PC-3 (cell line): Measurements from ENCODE around the gene HLTF. TPM values are rescaled to one million over a fixed set of nuclear protein-coding genes. Genes with fewer than 3 reads are reported as not detected.

ENCODE experiments used
- ATAC-seq: fragments of 200-7000 bp; cut with Tn5 transposase; 2 replicates; pipeline ENCODE4 v1.9.1; 2020; ENCODE audit warnings: mild to moderate bottlenecking, moderate library complexity
- BruUV-seq: library from RNA; stranded (reverse); fragments of 400-500 nt; replicated peaks from 2 replicates; lab custom pipeline; 2021; lab: Mats Ljungman, UMichigan
- CTCF ChIA-PET: fragments of 300-600 bp; sonication (Branson Sonifier 250); formaldehyde crosslinking; loops from one replicate; lab custom pipeline; 2022; ENCODE audit warnings: antibody characterized with exemption; lab: Charles Lee
- POLR2A ChIA-PET: fragments of 300-600 bp; sonication (Branson Sonifier 250); formaldehyde crosslinking; loops from one replicate; lab custom pipeline; 2022; ENCODE audit warnings: antibody characterized with exemption; ENCODE audit not compliant: unreplicated experiment; lab: Charles Lee
- DNase-seq: peaks from one replicate; pipeline ENCODE4 v3.0.0-alpha.2; 2015
- H2AFZ ChIP-seq: fragments of 300-600 bp; sonication (generic); 2 replicates; pipeline ENCODE4 v1.6.0; 2016; ENCODE audit warnings: antibody characterized with exemption, low read length
- H3F3A ChIP-seq: fragments of 300-600 bp; sonication (generic); one replicate; pipeline ENCODE4 v1.6.0; 2017; ENCODE audit warnings: antibody characterized with exemption, low read length, control low read depth, mild to moderate bottlenecking; ENCODE audit not compliant: unreplicated experiment
- H3K27ac ChIP-seq: fragments of 300-600 bp; sonication (generic); 2 replicates; pipeline ENCODE4 v1.5.1; 2016; ENCODE audit warnings: mild to moderate bottlenecking, low read length
- H3K27me3 ChIP-seq: fragments of 300-600 bp; sonication (generic); 2 replicates; pipeline ENCODE4 v1.6.1; 2016; ENCODE audit warnings: low read length, mixed read lengths
- H3K36me3 ChIP-seq: fragments of 300-600 bp; sonication (generic); 2 replicates; pipeline ENCODE4 v1.6.1; 2016; ENCODE audit warnings: low read depth, mixed run types, low read length, mixed read lengths
- H3K4me1 ChIP-seq: fragments of 300-600 bp; sonication (generic); 2 replicates; pipeline ENCODE4 v1.5.1; 2016; ENCODE audit warnings: low read length; ENCODE audit not compliant: insufficient read depth
- H3K4me2 ChIP-seq: fragments of 300-600 bp; sonication (generic); 2 replicates; pipeline ENCODE4 v1.6.0; 2016; ENCODE audit warnings: low read length
- H3K4me3 ChIP-seq: fragments of 300-600 bp; sonication (generic); 2 replicates; pipeline ENCODE4 v1.5.1; 2016; ENCODE audit warnings: mild to moderate bottlenecking, low read length, mixed read lengths
- H3K79me2 ChIP-seq: fragments of 300-600 bp; sonication (generic); 2 replicates; pipeline ENCODE4 v1.6.1; 2017; ENCODE audit warnings: low read length, mixed read lengths
- H3K9ac ChIP-seq: fragments of 300-600 bp; sonication (generic); 2 replicates; pipeline ENCODE4 v1.6.0; 2016; ENCODE audit warnings: mild to moderate bottlenecking, low read length
- H3K9me2 ChIP-seq: fragments of 300-600 bp; sonication (generic); replicated peaks from 2 replicates; pipeline ENCODE4 v1.6.1; 2016; ENCODE audit warnings: mixed run types, low read length, mixed read lengths
- H3K9me3 ChIP-seq: fragments of 300-600 bp; sonication (generic); 2 replicates; pipeline ENCODE4 v1.6.1; 2016; ENCODE audit warnings: low read length, mixed read lengths
- H4K20me1 ChIP-seq: fragments of 300-600 bp; sonication (generic); 2 replicates; pipeline ENCODE4 v1.6.1; 2016; ENCODE audit warnings: low read length, mixed read lengths
- EZH2 ChIP-seq: fragments of 300-600 bp; sonication (generic); IDR thresholded peaks from one replicate; pipeline ENCODE4 v1.6.1; 2017; ENCODE audit warnings: antibody characterized with exemption, mild to moderate bottlenecking, low read length; ENCODE audit not compliant: unreplicated experiment
- EZH2phosphoT487 ChIP-seq: fragments of 300-600 bp; sonication (generic); IDR thresholded peaks from 2 replicates; pipeline ENCODE4 v1.6.1; 2018; ENCODE audit warnings: mild to moderate bottlenecking, antibody characterized with exemption, low read length, borderline replicate concordance
- intact Hi-C: fragments of 100-400 bp; cut with micrococcal nuclease; formaldehyde crosslinking; loops from 2 replicates; pipeline ENCODE4 v1.9.0; 2023
- total RNA-seq: library from RNA; depleted of rRNA; stranded (reverse); fragments of >200 nt; gene quantifications from 2 replicates; pipeline ENCODE4 v1.2.3, GENCODE V29; 2014
- TF ChIP-seq, protein P1 (sequence below): fragments of 300-600 bp; sonication (generic); conservative IDR thresholded peaks from 2 replicates; pipeline ENCODE4 v1.5.1; 2017; ENCODE audit warnings: antibody characterized with exemption, low read depth, mild to moderate bottlenecking, low read length

Gene HLTF
- total RNA-seq, 1 experiment from 2014 or later: 43.3 TPM

GRCh38 chr3:149131589-149131988 is 45.3 kb upstream of the HLTF start:
- no TSS peak for BruUV-seq
- ChIA-PET POLR2A (interaction anchor here (0.7 kb wide), 1 partner anchor 39 kb away, joined by 3 read pairs; no protein-coding TSS in a partner anchor), CTCF (no interaction called here)
- Histone ChIP-seq H3K4me3 (peak overlapping the region; percentile 78; the same call in 1 of the 2 replicates), H3K4me1 (peaks cover 43% of the 10 kb centered on the region), H3K79me2 (peaks cover 44% of the 10 kb centered on the region), H3K9me2 (no peaks in the 10 kb centered on the region), H3K9ac (no peak overlapping the region), H3K9me3 (no peaks in the 10 kb centered on the region), H3F3A (no peaks in the 10 kb centered on the region), H3K27me3 (no peaks in the 10 kb centered on the region), H4K20me1 (no peaks in the 10 kb centered on the region), H3K4me2 (peak overlapping the region; percentile 96), H3K27ac (no peak overlapping the region), H2AFZ (no peak overlapping the region), H3K36me3 (no peaks in the 10 kb centered on the region)
- DNase-seq (no peak), ATAC-seq (no peak)
- TF ChIP-seq EZH2phosphoT487: no peak
- no peak for TF ChIP-seq EZH2
- TF ChIP-seq, protein P1, sequence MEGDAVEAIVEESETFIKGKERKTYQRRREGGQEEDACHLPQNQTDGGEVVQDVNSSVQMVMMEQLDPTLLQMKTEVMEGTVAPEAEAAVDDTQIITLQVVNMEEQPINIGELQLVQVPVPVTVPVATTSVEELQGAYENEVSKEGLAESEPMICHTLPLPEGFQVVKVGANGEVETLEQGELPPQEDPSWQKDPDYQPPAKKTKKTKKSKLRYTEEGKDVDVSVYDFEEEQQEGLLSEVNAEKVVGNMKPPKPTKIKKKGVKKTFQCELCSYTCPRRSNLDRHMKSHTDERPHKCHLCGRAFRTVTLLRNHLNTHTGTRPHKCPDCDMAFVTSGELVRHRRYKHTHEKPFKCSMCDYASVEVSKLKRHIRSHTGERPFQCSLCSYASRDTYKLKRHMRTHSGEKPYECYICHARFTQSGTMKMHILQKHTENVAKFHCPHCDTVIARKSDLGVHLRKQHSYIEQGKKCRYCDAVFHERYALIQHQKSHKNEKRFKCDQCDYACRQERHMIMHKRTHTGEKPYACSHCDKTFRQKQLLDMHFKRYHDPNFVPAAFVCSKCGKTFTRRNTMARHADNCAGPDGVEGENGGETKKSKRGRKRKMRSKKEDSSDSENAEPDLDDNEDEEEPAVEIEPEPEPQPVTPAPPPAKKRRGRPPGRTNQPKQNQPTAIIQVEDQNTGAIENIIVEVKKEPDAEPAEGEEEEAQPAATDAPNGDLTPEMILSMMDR: no peak
- intact Hi-C loops: loop anchor here (5.0 kb wide), 1 partner anchor 91 kb away; the partner anchor contains the start of gene CP

- TF ChIP-seq, protein P1: no peak
- TF ChIP-seq EZH2 (no peak), EZH2phosphoT487 (no peak)
- ChIA-PET POLR2A (interaction anchor here (0.6 to 0.8 kb wide), 3 partner anchors 10 to 174 kb away, joined by 3 to 4 read pairs (median 3); no protein-coding TSS in a partner anchor), CTCF (interaction anchor here (1.0 to 1.3 kb wide), 2 partner anchors 9 to 174 kb away, joined by 5 to 6 read pairs; no protein-coding TSS in a partner anchor)
- Histone ChIP-seq H3K27ac (peak within 1 kb of the TSS; percentile 65), H3K9me2 (no peaks in the 10 kb centered on the region), H4K20me1 (no peaks in the 10 kb centered on the region), H3K4me3 (peak within 1 kb of the TSS; percentile 78), H3K36me3 (no peaks in the 10 kb centered on the region), H2AFZ (peak within 1 kb of the TSS; percentile 87), H3K9ac (peak within 1 kb of the TSS; percentile 81), H3F3A (no peaks in the 10 kb centered on the region), H3K4me2 (peak within 1 kb of the TSS; percentile 96), H3K27me3 (no peaks in the 10 kb centered on the region), H3K9me3 (no peaks in the 10 kb centered on the region), H3K4me1 (peaks cover 38% of the 10 kb centered on the region), H3K79me2 (peaks cover 33% of the 10 kb centered on the region)
- no TSS peak for BruUV-seq
- intact Hi-C loops: loop anchor here (2.0 to 5.0 kb wide), 2 partner anchors 93 to 117 kb away; partner anchors contain the start of gene CP
- peak; percentile 95 for DNase-seq
- peak; percentile 90 for ATAC-seq
Measured at GRCh38 chr3:149129326-149130205, 43.2 kb upstream of the HLTF start, which contains the start of gene HPS3. TSS of gene HPS3 (plus strand) at chr3:149129638. CDS start at chr3:149129724, 86 bp downstream.
